NCI-H187 treated with DMSO at 0.1 percent for 48 hours (cell line): ENCODE data around the gene HAP1.
"Not testable (repeated sequence)": the region's sequence is repeated elsewhere in the genome, so short reads cannot be mapped to it uniquely, and the experiment has no call there.

Experiments used
- DNase-seq: peaks from one replicate; lab custom pipeline; 2025; lab: John Stamatoyannopoulos, UW

Gene HAP1

DNA sequence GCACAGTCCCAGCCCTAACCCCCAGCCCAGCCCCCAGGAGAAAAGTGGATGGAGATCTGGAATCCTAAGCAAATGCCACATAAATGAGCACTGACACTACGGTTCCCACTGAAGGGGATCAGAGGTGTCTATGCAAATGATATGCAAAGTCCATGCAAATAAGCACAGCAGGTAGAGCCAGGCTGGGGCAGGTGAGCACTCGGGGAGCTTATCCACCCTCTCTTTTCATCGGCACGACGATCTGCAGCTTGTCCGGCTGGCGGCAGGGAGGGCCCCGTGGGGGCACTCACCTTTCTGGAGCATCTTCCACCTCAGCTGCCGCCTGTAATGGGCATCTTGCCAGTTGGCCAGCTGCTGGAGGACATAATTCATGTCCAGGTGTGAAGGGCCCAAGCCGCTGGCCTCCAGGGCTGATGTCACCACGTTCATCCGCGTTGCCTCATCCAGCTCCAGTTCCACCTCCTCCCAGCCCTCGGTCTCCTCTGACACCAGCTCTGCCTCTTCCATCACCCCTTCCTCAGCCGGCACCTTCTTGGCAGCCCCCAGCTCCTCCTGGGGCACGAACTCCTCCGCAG lies 9.9 kb downstream of the HAP1 start:
- no peak for DNase-seq

DNA sequence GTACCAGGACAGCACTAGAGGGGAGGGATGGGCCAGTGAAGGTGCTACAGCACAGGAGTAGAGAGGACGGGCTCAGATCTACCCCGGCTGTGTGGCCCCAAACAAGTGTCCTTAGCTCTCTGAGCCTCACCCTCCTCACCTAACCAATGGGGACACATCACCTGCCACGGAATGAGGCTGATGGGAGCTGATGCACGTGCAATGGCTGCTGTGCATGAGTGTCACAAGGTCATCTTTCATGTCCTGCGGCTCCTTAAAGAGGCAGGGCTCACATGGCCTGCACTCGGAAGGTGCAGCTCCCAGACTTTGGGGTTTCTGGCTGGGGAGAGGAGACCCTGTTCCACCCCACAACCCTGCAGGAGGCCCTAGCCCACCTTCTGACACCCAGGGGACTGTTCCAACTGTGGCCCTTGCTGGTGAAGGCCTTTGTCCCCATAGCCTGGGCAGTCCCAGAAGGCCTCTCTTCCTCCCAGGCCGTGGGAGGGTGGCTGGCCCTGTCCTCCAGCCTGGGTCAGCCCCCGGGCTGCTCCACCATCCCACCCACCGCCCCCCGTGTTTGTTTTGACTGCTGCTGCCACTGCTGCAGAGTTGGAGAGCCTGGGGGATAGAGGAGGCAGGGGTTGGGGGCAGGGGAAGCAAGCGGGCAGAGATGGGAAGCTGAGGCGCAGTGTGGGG lies 10.5 kb downstream of the HAP1 start:
- no peak for DNase-seq

DNA sequence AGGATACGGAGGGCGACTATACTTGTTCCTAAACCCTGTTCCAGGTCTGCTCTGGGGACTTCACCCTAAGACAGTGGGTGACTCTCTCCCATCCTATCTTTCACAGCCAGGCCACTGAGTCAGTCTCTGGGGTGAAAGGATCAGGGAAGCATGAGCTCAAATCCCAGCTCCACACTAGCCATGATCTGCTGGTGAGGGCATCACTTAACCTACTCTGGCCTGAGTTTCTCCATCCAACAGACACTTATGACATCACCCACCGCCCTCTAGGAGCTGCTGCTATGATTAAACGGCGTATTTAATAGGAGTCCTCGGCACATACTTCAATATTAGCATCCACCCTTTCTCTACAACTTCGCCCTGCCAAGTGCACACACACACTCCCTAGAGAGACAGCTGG lies 12.2 kb downstream of the HAP1 start:
- DNase-seq, result no peak

DNA sequence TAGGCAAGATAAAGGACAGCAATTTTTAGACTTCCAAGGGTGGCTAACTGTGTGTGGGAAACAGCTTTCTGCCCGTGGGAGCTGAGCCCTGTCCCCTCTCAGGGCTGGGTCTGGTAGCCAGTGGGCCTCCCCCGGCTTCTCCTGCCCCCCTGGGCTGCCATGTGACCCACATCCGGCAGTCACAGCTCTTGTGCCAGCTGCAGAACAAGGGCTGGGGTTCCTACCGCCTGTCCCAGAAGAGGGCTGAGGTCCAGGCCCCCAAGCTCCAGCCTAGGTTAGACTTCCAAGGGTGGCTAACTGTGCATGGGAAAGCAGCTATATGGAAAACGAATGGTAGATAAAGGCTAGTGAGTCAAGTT lies 16.2 kb downstream of the HAP1 start:
- no peak for DNase-seq

DNA sequence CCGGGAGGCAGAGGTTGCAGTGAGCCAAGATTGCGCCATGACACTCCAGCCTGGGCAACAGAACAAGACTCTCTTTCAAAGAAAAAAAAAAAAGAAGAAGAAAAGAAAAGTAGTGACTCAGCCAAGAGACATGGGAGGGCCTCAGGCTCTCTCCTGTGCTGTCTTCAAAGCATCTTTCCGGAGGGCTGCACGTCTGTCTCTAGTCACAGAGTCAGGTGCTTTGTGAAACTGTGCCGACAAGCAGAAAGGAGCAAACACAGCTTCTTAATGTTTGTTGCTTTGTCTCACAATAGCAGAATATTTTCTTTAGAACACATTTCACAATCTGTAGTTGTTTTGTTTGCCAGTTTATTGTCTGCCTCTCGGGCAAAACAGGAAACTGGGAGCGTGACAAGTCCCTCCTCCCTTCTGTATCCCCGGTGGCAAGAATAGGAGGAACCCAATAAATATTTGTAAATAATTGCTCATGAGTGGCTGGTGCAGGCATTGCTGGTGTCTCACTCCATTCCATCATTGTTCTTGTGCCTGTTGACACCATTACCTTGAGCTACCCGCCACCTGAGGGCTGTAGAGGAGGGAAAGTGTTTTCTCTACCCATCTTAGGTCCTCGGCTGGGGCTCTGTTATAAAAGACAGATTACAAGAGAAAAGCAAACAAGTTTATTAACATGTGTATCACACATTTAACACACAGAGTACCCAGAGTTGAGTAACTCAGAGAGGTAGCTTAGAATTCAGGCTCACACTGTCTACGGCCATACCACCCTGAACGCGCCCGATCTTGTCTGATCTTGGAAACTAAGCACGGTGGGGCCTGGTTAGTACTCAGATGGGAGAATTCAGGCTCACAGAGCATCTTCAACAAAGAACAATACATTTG lies 16.8 kb downstream of the HAP1 start:
- DNase-seq, result no peak

DNA sequence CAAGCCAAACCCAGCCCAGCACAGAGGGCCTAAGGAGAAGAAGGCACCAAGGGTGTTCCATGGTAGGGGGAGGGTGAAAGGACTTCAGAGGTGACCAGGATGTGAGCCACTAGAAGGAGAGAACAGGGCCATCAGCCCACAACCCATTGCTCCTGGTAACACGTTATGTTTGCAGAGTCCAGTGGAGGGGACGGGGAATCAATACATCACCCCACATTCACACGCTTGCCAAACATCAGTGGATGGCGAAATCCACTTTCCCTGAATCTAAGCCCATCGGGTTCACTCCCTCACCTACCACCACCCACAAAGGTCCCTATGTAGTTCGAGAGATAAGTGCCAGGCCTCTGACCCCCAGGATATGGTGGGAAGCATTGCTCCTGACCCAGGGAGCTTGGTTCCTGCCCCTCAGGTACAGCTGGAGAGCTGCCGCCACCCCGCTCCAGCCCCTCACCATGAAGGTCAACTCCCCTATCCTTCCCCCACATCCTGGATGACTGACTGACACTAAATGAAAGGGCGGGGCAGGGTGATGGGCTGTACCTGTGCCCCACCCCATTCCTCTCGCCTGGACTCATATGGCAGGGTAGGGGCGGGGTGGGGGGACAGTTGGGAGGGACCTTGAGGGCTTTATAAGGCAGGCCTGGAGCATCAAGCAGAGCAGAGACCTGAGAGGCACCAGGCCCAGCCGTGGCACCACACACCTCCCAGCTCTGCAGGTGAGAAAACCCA lies 22.6 kb downstream of the HAP1 start, which contains the start of gene GAST:
Gene GAST, plus strand, starts transcription at position 663 of the 732 bp plus-strand sequence. CDS start 3,106 bp downstream, outside the sequence.
- no peak for DNase-seq

DNA sequence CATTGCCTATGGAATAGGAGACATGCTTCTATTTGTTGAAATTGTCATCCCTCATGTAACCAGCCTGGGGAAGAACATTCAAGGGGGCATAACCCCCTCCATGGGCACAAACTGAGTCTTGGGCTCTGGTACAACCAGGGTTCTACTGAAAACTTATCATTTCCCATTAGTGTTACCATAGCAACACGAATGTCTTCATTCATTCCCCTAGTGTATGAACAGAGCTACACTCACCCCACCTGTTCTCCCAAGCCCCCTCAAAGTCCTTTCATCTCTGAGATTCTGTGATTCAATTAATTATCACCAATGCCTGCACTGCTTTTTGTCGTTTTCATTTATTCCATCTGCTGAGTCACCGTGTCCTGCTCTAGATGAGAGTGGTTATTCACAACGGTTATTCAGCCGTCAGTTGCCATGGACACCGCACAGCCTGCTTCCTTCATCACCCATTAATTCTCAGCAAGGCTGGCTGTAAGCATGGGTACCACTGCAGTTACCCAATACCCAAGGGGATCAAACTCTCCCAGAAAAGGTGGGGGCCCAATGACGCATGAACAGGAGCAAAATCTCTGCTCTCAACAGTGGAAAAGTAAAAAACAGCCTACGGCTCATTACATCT lies 23.9 kb downstream of the HAP1 start:
- DNase-seq, result no peak

DNA sequence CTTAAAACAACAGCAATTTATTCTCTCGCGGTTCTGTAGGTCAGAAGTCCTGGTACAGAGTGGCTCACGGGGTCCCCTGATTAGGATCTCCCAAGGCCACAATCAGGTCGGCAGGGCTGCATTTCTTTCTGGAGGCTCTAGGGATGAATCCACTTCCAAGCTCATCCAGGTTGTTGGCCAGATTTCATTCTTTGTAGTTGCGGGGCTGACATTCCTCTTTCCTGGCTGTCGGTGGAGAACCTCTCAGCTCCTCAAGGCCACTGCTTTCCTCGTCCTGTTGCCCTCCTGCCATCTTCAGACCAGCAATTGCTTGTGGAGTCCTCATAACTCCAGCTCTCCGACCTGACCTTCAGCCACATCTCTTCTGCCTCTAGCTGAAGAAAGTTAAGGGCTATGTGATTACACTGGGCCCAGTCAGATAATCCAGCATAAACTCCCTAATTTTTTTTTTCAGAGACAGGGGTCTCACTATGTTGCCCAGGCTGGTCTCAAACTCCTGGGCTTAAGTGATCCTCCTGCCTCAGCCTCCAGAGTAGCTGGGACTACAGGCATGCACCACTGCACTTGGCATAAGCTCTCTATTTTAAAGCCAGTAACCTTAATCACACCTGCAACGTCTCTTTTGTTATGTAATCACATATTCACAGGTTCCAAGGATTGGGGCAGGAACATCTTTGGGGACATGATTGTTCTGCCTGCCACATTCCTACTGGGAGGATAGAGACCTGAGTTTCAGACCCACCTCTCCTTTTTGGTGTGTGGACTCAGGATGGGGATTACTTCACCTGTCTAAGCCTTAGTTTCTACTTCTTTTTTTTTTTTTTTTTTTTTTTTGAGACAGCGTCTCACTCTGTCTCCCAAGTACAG lies 26.4 kb downstream of the HAP1 start:
- no peak for DNase-seq

DNA sequence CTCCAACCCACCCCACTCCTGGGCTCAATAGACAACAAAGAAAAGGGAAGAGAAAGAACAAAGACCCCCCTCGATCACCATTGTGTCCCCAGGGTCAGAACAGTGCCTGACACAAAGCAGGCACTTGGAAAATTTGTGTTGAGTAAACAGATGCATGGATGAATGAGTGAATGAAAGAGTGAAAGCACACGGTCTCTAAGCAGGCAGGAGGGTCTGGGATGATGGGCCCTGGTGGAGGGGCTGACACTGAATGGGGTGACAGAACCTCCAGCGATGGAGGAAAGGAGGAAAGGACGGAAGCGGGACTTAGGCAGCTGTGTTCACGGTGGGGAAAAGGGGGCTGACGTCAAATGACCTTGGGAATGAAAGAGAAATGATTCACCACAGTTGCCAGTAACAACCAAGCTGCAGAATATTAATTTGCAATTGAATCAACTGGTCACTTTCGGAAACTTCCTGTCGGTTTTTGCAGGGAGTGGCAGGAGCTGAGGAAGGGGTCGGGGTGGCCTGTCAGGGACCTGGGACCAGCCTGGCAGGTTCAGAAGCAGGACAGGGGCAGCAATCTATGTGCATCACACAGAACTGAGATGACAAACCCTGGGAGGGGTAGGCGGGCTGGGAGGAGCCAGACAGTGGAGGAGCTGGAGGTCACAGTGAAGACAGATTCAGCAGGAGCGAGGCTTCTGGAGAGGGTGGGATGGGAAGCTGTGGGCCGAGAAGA lies 29.0 kb downstream of the HAP1 start:
- DNase-seq, result no peak

DNA sequence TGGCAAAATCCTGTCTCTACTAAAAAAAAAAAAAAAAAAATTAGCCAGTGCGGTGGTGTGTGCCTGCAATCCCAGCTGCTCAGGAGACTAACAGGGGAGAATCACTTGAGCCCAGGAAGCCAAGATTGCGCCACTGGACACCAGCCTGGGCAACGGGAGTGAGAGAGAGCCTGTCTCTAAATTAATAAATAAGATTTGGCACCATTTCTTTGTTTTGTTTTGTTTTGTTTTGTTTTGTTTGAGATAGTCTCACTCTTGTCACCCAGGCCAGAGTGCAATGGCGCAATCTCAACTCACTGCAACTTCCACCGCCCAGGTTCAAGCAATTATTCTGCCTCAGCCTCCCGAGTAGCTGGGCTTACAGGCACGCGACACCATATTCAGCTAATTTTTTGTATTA lies 31.7 kb downstream of the HAP1 start:
- no peak for DNase-seq

DNA sequence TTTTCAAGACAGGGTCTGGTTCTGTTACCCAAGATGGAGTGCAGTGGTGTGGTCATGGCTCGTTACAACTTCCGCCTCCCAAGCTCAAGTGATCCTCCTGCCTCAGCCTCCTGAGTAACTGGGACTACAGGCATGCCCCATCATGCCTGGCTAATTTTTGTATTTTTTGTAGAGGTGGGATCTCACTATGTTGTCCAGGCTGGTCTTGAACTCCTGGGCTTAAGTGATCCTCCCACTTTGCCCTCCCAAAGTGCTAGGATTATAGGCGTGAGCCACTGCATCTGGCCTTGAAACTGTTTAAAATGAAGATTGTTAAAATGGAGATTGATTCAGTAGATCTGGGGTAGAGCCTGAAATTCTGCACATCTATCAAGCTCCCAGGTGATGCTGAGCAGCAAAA lies 33.6 kb downstream of the HAP1 start:
- DNase-seq, result not testable (repeated sequence)

DNA sequence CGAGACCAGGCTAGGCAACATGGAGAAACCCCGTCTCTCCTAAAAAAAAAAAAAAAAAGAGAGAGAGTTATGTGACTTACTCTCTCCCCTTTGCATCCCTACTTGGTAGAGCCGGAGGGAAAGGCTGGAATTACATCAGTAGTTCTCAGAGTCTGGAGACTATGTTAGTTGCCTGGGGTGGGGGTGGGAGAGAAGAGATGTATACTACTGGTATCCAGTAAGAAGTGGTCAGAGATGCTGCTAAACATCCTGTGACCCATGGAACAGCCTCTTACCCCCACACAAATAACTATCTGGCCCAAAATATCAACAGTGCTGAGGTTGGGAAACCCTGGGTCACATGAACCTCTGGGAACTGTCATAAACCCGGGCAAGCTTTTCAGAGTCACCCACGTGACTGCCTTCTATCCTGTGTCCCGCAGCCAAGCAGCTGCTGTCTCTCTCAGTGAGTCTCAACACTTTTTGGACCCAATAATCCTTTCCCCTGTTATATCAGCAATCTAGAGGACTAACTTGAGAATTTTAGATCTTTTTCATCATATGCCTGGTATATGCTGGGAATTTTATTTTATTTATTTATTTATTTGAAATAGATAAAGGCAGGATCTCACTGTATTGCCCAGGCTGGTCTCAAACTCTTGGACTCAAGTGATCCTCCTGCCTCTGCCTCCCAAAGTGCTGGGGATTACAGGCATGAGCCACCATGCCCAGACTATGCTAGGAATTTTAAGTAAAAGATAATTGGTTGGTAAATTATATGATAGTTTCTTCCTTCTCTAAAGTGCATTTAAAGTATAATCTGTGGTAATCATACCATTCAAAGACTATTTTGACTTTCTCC lies 37.1 kb downstream of the HAP1 start:
- DNase-seq, result no peak

DNA sequence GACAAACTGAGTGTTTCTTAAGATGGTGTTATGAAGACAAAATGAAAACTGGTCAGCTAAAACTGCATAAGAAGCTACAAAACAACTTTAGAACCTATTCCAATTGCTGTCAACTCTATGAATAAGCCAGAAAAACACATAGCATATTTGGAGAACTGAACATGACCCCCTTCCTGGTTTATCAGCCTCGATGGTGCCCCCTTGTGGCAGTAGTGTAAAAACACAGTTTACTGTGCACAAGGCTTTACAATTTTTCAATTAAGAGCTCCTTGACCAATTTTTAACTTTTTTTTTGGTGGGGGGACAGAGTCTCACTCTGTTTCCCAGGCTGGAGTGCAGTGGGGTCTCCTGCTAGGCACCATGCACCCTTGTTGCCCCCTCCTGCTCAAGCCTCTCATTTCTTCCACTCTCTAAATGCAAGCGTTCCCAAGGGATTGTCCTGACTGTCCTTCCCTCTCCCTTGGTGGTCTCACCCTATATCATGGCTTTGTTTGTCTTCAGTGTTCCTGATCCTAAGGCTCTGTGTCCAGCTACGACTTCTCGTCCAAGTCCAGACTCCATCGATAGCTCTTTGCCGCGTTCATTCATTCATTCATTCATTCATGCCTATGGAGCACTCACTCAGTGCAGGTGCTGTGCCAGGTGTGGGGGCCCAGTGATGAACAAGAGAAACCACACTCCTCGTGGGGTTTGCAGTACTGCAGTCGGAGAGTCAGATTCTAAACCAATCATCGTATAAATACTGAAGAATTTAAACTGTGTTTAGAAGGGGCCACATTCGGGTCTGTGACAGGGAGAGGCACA lies 38.3 kb downstream of the HAP1 start:
- peak; percentile 8 for DNase-seq

DNA sequence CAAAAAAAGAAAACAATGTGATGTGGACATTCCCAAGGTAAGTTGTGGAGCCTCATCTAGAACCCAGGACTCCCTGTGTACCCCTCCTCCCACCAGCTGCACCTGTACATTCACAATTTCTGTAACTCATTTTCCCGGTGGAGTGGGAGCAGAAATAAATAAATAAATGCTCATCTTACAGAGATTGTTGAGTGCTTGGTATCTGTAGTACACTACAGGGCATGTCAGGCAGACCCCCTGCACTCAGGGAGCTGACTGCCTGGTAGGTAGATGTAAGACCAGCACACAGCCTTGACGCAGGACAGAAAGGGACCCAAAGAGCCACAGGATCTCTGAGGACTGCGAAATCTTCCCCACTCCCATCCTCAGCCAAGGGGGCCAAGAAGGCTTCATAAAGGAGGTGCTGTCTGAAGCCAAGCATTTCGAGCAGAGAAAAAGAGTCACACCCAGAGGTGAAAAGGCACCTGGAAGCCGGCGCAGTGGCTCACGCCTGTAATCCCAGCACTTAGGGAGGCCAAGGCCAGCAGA lies 39.2 kb downstream of the HAP1 start:
- no peak for DNase-seq

DNA sequence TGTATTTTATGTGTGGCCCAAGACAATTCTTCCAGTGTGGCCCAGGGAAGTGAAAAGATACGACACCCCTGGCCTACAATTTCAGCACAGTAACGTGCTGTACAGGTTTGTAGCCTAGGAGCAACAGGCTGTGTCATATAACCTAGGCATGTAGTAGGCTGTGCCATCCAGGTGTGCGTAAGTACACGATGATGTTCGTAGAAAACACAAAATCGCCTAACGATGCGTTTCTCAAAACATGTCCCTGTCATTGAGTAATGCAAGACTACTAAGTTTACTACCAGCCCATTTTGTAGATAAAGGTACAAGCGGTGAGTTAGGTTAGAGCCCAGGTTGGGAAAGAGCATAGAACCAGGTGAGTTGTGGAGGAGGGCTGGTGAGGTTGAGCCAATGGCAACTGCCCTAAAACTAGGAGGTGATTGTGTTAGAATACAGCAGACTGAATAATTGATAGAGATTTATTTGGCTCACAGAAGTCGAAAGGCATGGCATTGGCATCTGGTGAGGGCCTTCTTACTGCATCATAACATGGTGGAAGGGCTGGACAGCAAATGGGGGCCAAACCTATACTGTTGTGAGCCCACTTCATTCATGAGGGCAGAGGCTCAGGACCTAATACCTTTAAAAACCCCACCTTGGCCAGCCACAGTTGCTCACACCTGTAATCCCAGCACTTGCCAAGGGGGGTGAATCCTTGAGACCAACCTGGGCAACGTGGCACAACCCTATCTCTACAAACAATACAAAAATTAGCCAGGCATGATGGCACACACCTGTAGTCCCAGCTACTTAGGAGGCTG lies 41.5 kb downstream of the HAP1 start:
- no peak for DNase-seq

DNA sequence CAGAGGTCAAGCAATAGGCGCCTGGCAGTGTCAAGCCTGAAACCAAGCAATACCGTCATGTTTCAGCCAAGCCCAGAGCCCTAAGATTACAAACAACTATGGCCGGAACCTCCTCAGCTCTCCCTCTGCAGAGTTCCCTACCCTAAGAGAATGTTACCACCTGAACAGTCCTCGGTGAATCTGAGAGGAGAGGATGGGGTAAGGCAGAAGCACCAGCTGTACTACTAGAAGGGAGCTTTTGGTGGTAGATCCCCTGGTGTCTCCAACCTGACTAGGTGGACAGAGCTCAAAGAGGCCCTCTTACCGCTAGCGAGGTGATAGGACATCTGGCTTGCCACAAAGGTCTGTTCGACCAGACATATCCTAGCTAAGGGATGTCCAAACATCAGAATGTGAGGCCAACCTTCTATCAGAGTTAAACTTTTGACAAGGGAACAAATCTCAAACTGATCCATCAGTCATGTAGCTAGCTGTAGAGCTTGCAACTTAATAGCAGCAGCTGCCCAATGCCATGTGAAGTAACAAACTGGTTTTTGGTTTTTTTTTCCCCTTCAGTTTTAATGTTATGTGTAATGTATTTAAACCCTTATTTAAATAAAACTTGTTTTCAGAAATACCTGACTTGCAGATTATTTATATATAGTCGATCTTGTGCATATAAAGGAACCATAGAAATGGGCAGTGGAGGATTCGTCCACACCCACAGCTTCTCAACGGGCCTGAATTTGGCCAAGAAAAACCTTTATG lies 43.2 kb downstream of the HAP1 start:
- no peak for DNase-seq

DNA sequence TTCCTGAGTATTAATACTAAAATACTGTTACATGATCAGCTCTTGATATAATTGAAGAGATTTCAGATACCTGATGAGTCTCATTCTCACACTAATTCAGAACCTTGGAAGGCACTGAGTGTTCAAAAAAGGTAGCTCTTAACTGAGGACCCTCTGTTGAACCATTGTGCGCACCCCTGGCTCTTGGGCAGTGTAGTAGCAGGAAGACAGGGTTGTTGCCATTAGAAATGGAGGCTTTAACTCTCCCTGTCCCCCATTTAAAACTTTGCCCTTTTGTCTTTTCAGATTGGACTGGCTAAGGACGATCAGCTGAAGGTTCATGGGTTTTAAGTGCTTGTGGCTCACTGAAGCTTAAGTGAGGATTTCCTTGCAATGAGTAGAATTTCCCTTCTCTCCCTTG lies 43.9 kb downstream of the HAP1 start:
- no peak for DNase-seq
